CD14-positive monocyte (primary cell): ENCODE data around the gene AKAP6. TPM values are rescaled to one million over a fixed set of nuclear protein-coding genes. Genes with fewer than 3 reads are reported as not detected.

Experiments used
- DNase-seq, 3 donors: peaks; one replicate each; pipeline ENCODE4 v3.0.0-alpha.2; 2011 to 2022
- H2AFZ ChIP-seq: 2 replicates; pipeline ENCODE4 v1.6.0; 2012; ENCODE audit warnings: mild to moderate bottlenecking, low read depth, low read length, inconsistent platforms; ENCODE audit not compliant: insufficient read depth, poor library complexity, severe bottlenecking
- H3K27ac ChIP-seq, 2 donors: 1 replicate in 1 of 2; 2 replicates in 1 of 2; pipeline ENCODE4 v1.5.1; 2012 to 2013; ENCODE audit warnings: low read length in 2 of 2, control low read depth in 1 of 2, inconsistent platforms in 1 of 2, low read depth in 1 of 2, mild to moderate bottlenecking in 1 of 2
- H3K27me3 ChIP-seq, 2 donors: one replicate each; pipeline versions ENCODE4 v1.6.0 to v1.6.1; 2011 to 2013; ENCODE audit warnings: low read length in 2 of 2; ENCODE audit not compliant: control insufficient read depth in 2 of 2, insufficient read depth in 2 of 2
- H3K36me3 ChIP-seq, 2 donors: replicated peaks in 1 of 2; 1 replicate in 1 of 2; 2 replicates in 1 of 2; pipeline versions ENCODE4 v1.5.1 to v1.6.1; 2012 to 2013; ENCODE audit warnings: low read length in 2 of 2, control low read depth in 1 of 2, inconsistent platforms in 1 of 2, mild to moderate bottlenecking in 1 of 2; ENCODE audit not compliant: insufficient read depth in 2 of 2, control insufficient read depth in 1 of 2
- H3K4me1 ChIP-seq, 2 donors: 1 replicate in 1 of 2; 2 replicates in 1 of 2; pipeline versions ENCODE4 v1.5.1 to v1.6.1; 2012 to 2013; ENCODE audit warnings: low read length in 2 of 2, control low read depth in 1 of 2, inconsistent platforms in 1 of 2, mild to moderate bottlenecking in 1 of 2, moderate library complexity in 1 of 2; ENCODE audit not compliant: insufficient read depth in 2 of 2, control insufficient read depth in 1 of 2
- H3K4me2 ChIP-seq: replicated peaks from 2 replicates; pipeline ENCODE3; 2012; ENCODE audit warnings: low read length, moderate library complexity, mild to moderate bottlenecking; ENCODE audit not compliant: poor library complexity, severe bottlenecking; ENCODE audit errors: extremely low read depth
- H3K4me3 ChIP-seq, 3 experiments: fragments of 200-600 bp in 1 of 3; sonication (generic) in 1 of 3; replicated peaks in 1 of 3; 1 replicate in 2 of 3; 2 replicates in 1 of 3; pipeline ENCODE4 v1.5.1; 2011 to 2013; ENCODE audit warnings: low read length in 3 of 3, mild to moderate bottlenecking in 3 of 3, control low read depth in 2 of 3, low read depth in 2 of 3, inconsistent platforms in 1 of 3, moderate library complexity in 1 of 3
- H3K79me2 ChIP-seq: 2 replicates; pipeline ENCODE4 v1.6.0; 2012; ENCODE audit warnings: mild to moderate bottlenecking, control low read depth, inconsistent platforms, low read length, moderate library complexity; ENCODE audit not compliant: insufficient read depth
- H3K9ac ChIP-seq: 2 replicates; pipeline ENCODE4 v1.6.0; 2017; ENCODE audit warnings: low read length, mild to moderate bottlenecking; ENCODE audit not compliant: insufficient read depth, poor library complexity, severe bottlenecking
- H3K9me3 ChIP-seq, 2 donors: replicated peaks in 1 of 2; 1 replicate in 1 of 2; 2 replicates in 1 of 2; pipeline versions ENCODE4 v1.5.1 to v1.6.1; 2012 to 2013; ENCODE audit warnings: low read length in 2 of 2, control low read depth in 1 of 2; ENCODE audit not compliant: control insufficient read depth in 1 of 2, insufficient read depth in 1 of 2
- H4K20me1 ChIP-seq: 2 replicates; pipeline ENCODE4 v1.6.0; 2012; ENCODE audit warnings: mild to moderate bottlenecking, low read length, control low read depth, moderate library complexity; ENCODE audit not compliant: insufficient read depth
- H3K27ac Mint-ChIP-seq, 7 donors: one replicate each; pipeline ENCODE4 v1.8.0; 2020; ENCODE audit warnings: mild to moderate bottlenecking in 7 of 7, mixed read lengths in 7 of 7, moderate library complexity in 6 of 7, inconsistent platforms in 2 of 7
- H3K27me3 Mint-ChIP-seq, 3 donors: one replicate each; pipeline ENCODE4 v1.8.0; 2021 to 2022; ENCODE audit warnings: low read depth in 3 of 3, mild to moderate bottlenecking in 3 of 3, mixed read lengths in 3 of 3, moderate library complexity in 3 of 3, inconsistent platforms in 1 of 3
- H3K36me3 Mint-ChIP-seq, 2 donors: one replicate each; pipeline ENCODE4 v1.8.0; 2020; ENCODE audit warnings: mixed read lengths in 2 of 2, inconsistent platforms in 1 of 2, mild to moderate bottlenecking in 1 of 2
- H3K4me1 Mint-ChIP-seq: one replicate; pipeline ENCODE4 v1.8.0; 2020; ENCODE audit warnings: mild to moderate bottlenecking, mixed read lengths
- H3K4me3 Mint-ChIP-seq, 2 donors: one replicate each; pipeline ENCODE4 v1.8.0; 2020; ENCODE audit warnings: mild to moderate bottlenecking in 2 of 2, mixed read lengths in 2 of 2, moderate library complexity in 1 of 2
- H3K9me3 Mint-ChIP-seq, 7 donors: one replicate each; pipeline ENCODE4 v1.8.0; 2020 to 2022; ENCODE audit warnings: mixed read lengths in 7 of 7, mild to moderate bottlenecking in 6 of 7, moderate library complexity in 6 of 7, inconsistent platforms in 2 of 7
- WGBS: methylation state at CpG from one replicate; pipeline ENCODE4 v1.1.5; 2013; ENCODE audit warnings: missing lambda C conversion rate; ENCODE audit not compliant: insufficient coverage; 5-methylcytosine and 5-hydroxymethylcytosine counted together
- intact Hi-C, 2 donors: fragments of 100-400 bp; cut with micrococcal nuclease; formaldehyde crosslinking; loops; one replicate each; pipeline versions ENCODE4 v1.15.0 to v1.15.1; 2023
- polyA plus RNA-seq, 3 donors: library from polyadenylated mRNA; depleted of rRNA in 1 of 3; unstranded in 2 of 3; stranded (reverse) in 1 of 3; fragments of 300-500 nt in 2 of 3; fragments of >200 nt in 1 of 3; fragmentation: Illumina TruSeq in 2 of 3; gene quantifications; 1 replicate in 2 of 3; 2 replicates in 1 of 3; pipeline ENCODE4 v1.2.3, GENCODE V29; 2012 to 2021
- TF ChIP-seq, protein P1 (sequence below): fragments of 200-600 bp; IDR thresholded peaks from one replicate; pipeline ENCODE4 v1.8.0; 2022; ENCODE audit warnings: antibody characterized with exemption, mild to moderate bottlenecking

The AKAP6 gene
- polyA plus RNA-seq, 3 donors, result not detected

GRCh38 chr14:32468955-32469354 is 139.9 kb downstream of the AKAP6 start:
- no peak overlapping the region for H3K27ac ChIP-seq
- DNase-seq, result no peak
- intact Hi-C loops, result no loop called here
- no peaks in the 10 kb centered on the region for H3K27me3 ChIP-seq
- Mint-ChIP-seq H3K27ac (peak overlapping the region in 1 of 7 donors; percentile 25), H3K9me3 (peaks cover 0 to 3% (median 0%) of the 10 kb centered on the region in 7 donors), H3K4me1 (no peaks in the 10 kb centered on the region), H3K4me3 (no peak overlapping the region), H3K36me3 (no peaks in the 10 kb centered on the region), H3K27me3 (peaks cover 0 to 4% (median 0%) of the 10 kb centered on the region in 3 donors)
- H3K79me2 ChIP-seq, result no peaks in the 10 kb centered on the region
- WGBS, result no CpG with 5 or more reads among the region's 2 CpGs
- no peaks in the 10 kb centered on the region for H4K20me1 ChIP-seq
- no peaks in the 10 kb centered on the region for H3K4me1 ChIP-seq
- no peak overlapping the region for H3K9ac ChIP-seq
- no peak overlapping the region for H3K4me3 ChIP-seq
- H3K9me3 ChIP-seq, result no peaks in the 10 kb centered on the region
- H3K4me2 ChIP-seq, result no peak overlapping the region
- TF ChIP-seq, protein P1, sequence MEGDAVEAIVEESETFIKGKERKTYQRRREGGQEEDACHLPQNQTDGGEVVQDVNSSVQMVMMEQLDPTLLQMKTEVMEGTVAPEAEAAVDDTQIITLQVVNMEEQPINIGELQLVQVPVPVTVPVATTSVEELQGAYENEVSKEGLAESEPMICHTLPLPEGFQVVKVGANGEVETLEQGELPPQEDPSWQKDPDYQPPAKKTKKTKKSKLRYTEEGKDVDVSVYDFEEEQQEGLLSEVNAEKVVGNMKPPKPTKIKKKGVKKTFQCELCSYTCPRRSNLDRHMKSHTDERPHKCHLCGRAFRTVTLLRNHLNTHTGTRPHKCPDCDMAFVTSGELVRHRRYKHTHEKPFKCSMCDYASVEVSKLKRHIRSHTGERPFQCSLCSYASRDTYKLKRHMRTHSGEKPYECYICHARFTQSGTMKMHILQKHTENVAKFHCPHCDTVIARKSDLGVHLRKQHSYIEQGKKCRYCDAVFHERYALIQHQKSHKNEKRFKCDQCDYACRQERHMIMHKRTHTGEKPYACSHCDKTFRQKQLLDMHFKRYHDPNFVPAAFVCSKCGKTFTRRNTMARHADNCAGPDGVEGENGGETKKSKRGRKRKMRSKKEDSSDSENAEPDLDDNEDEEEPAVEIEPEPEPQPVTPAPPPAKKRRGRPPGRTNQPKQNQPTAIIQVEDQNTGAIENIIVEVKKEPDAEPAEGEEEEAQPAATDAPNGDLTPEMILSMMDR, result no peak
- H3K36me3 ChIP-seq, result no peaks in the 10 kb centered on the region
- H2AFZ ChIP-seq, result no peak overlapping the region

DNA sequence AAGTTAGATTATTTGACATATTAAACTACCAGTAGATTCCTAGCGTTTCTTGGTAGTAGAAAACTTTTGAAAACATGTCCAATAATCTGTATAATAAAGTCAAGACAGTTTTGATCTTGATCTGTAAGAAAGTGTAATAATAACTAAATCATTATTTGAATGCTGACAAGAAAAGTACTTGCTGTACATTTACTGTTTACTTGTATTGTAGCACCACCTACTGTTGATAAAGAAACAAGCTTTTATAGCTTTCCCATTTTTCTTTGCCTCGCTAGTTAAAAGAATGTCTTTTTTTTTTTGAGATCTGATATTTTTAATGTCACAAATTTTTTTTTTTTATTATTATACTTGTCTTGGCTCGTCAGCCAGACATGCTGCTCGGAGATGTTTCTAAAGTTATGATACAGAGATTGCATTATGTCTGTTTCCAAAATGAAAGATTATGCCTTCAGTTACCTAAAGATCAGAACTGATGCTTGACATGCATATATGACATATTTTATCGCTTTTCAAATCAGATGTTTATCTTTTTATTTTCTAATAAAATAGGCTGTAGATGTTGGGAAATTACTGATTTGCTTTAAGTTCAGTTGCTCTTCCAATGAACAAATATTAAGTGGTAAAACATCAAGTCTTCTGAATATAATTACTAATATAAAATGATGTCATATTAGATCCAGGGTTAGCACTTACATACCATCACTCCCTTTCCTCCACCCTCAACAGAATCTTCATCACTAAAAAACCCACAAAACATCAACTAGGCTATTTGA is 140.5 kb downstream of the AKAP6 start:
- no peaks in the 10 kb centered on the region for H3K36me3 Mint-ChIP-seq
- H3K27me3 ChIP-seq, result no peaks in the 10 kb centered on the region
- H3K4me1 Mint-ChIP-seq, result no peaks in the 10 kb centered on the region
- no peak overlapping the region for H2AFZ ChIP-seq
- intact Hi-C loops, result no loop called here
- TF ChIP-seq, protein P1, result no peak
- WGBS, result no CpG with 5 or more reads among the region's 5 CpGs
- H3K27ac ChIP-seq, result no peak overlapping the region
- H3K79me2 ChIP-seq, result no peaks in the 10 kb centered on the region
- H3K4me1 ChIP-seq, result no peaks in the 10 kb centered on the region
- no peaks in the 10 kb centered on the region for H3K36me3 ChIP-seq
- DNase-seq, result no peak
- H3K9me3 ChIP-seq, result no peaks in the 10 kb centered on the region
- H3K27ac Mint-ChIP-seq, result no peak overlapping the region
- H3K27me3 Mint-ChIP-seq, result peaks cover 0 to 4% (median 0%) of the 10 kb centered on the region in 3 donors
- no peak overlapping the region for H3K9ac ChIP-seq
- H4K20me1 ChIP-seq, result no peaks in the 10 kb centered on the region
- peaks cover 0 to 3% (median 0%) of the 10 kb centered on the region in 7 donors for H3K9me3 Mint-ChIP-seq
- H3K4me2 ChIP-seq, result no peak overlapping the region
- no peak overlapping the region for H3K4me3 Mint-ChIP-seq
- H3K4me3 ChIP-seq, result no peak overlapping the region
